SU-DHL-6 (cell line): Measurements from ENCODE around the gene TMEM273.

ENCODE experiments used
- H2AFZ ChIP-seq: fragments of 200-600 bp; sonication (generic); 2 replicates; pipeline ENCODE4 v1.6.1; 2014; ENCODE audit warnings: low read depth, mild to moderate bottlenecking, moderate library complexity, mixed read lengths, antibody characterized with exemption, low read length; ENCODE audit not compliant: severe bottlenecking
- H3F3A ChIP-seq: fragments of 200-600 bp; shearing (Covaris generic); 2 replicates; pipeline ENCODE4 v1.6.0; 2016; ENCODE audit warnings: antibody characterized with exemption, mild to moderate bottlenecking; ENCODE audit not compliant: insufficient read depth
- H3K27ac ChIP-seq: fragments of 200-600 bp; sonication (generic); 2 replicates; pipeline ENCODE4 v1.5.1; 2016; ENCODE audit warnings: low read depth, mild to moderate bottlenecking, low read length, moderate library complexity, mixed read lengths
- H3K27me3 ChIP-seq: fragments of 200-600 bp; sonication (generic), shearing (Covaris generic); 2 replicates; pipeline ENCODE4 v1.6.0; 2014; ENCODE audit warnings: mild to moderate bottlenecking, low read length
- H3K36me3 ChIP-seq: fragments of 200-600 bp; sonication (generic); 2 replicates; pipeline ENCODE4 v1.6.1; 2014; ENCODE audit warnings: mild to moderate bottlenecking, low read length, mixed read lengths
- H3K4me2 ChIP-seq: fragments of 300-600, 200-600 bp; shearing (Covaris generic), sonication (generic); 2 replicates; pipeline ENCODE4 v1.6.0; 2014; ENCODE audit warnings: low read length, low read depth, mild to moderate bottlenecking; ENCODE audit not compliant: poor library complexity, severe bottlenecking
- H3K4me3 ChIP-seq: fragments of 200-600 bp; sonication (generic); 2 replicates; pipeline ENCODE4 v1.5.1; 2014; ENCODE audit warnings: antibody characterized with exemption, low read length, mild to moderate bottlenecking, mixed read lengths; ENCODE audit not compliant: insufficient read depth, poor library complexity, severe bottlenecking
- H3K79me2 ChIP-seq: fragments of 200-600 bp; sonication (generic); 2 replicates; pipeline ENCODE4 v1.6.1; 2014; ENCODE audit warnings: mild to moderate bottlenecking, low read length, moderate library complexity; ENCODE audit not compliant: insufficient read depth
- H3K9ac ChIP-seq: fragments of 200-600 bp; sonication (generic); 2 replicates; pipeline ENCODE4 v1.7.0; 2014; ENCODE audit warnings: mild to moderate bottlenecking, low read length
- H3K9me2 ChIP-seq: fragments of 200-600 bp; sonication (generic); replicated peaks from 2 replicates; pipeline ENCODE4 v1.6.1; 2014; ENCODE audit warnings: low read length; ENCODE audit not compliant: insufficient read depth
- H3K9me3 ChIP-seq: fragments of 200-600 bp; sonication (generic); 2 replicates; pipeline ENCODE4 v1.6.1; 2014; ENCODE audit warnings: low read length, mixed read lengths; ENCODE audit not compliant: insufficient read depth
- H4K20me1 ChIP-seq: fragments of 200-600 bp; sonication (generic); 2 replicates; pipeline ENCODE4 v1.6.1; 2014; ENCODE audit warnings: low read depth, mild to moderate bottlenecking, antibody characterized with exemption, low read length, moderate library complexity, mixed read lengths
- EZH2phosphoT487 ChIP-seq: fragments of 200-600 bp; sonication (generic), shearing (Covaris generic); conservative IDR thresholded peaks from 2 replicates; pipeline ENCODE4 v1.6.1; 2018; ENCODE audit warnings: mild to moderate bottlenecking, antibody characterized with exemption, low read length, moderate library complexity, mixed read lengths
- TF ChIP-seq, protein P1 (sequence below): fragments of 200-600 bp; sonication (generic); IDR thresholded peaks from one replicate; pipeline ENCODE4 v1.5.1; 2017; ENCODE audit warnings: antibody characterized with exemption, mild to moderate bottlenecking, low read length, moderate library complexity; ENCODE audit not compliant: insufficient read depth, poor library complexity, severe bottlenecking

TMEM273 gene

GRCh38 chr10:49173853-49174252 lies 14.3 kb downstream of the TMEM273 start:
- Histone ChIP-seq H3K9ac (no peak overlapping the region), H3K4me2 (no peak overlapping the region), H3K27me3 (no peaks in the 10 kb centered on the region), H3K9me3 (no peaks in the 10 kb centered on the region), H4K20me1 (no peaks in the 10 kb centered on the region), H2AFZ (no peak overlapping the region), H3K79me2 (no peaks in the 10 kb centered on the region), H3K36me3 (no peaks in the 10 kb centered on the region), H3K9me2 (no peaks in the 10 kb centered on the region), H3K4me3 (no peak overlapping the region), H3F3A (no peaks in the 10 kb centered on the region), H3K27ac (no peak overlapping the region)
- TF ChIP-seq, protein P1, sequence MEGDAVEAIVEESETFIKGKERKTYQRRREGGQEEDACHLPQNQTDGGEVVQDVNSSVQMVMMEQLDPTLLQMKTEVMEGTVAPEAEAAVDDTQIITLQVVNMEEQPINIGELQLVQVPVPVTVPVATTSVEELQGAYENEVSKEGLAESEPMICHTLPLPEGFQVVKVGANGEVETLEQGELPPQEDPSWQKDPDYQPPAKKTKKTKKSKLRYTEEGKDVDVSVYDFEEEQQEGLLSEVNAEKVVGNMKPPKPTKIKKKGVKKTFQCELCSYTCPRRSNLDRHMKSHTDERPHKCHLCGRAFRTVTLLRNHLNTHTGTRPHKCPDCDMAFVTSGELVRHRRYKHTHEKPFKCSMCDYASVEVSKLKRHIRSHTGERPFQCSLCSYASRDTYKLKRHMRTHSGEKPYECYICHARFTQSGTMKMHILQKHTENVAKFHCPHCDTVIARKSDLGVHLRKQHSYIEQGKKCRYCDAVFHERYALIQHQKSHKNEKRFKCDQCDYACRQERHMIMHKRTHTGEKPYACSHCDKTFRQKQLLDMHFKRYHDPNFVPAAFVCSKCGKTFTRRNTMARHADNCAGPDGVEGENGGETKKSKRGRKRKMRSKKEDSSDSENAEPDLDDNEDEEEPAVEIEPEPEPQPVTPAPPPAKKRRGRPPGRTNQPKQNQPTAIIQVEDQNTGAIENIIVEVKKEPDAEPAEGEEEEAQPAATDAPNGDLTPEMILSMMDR: no peak
- no peak for TF ChIP-seq EZH2phosphoT487

- Histone ChIP-seq H3K79me2 (no peaks in the 10 kb centered on the region), H4K20me1 (no peaks in the 10 kb centered on the region)
Measured at GRCh38 chr10:49173201-49173772, 14.9 kb downstream of the TMEM273 start.

DNA sequence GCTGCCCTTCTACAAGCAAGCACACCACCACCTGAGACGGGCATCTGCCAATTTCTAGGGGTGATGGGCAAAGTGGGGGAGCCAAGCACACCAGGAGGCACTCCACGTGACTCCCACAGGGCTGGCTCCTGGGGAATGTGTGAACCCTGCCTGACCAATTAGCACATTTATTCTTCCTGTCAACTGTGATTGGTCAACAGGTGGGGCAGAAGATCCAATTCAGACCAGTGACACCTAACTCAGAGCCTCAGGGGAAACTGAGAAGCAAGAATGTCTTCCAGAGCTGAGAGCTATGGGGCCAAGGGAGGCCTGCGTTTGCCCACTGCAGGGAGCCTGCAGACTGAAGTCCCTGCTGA lies 15.4 kb downstream of the TMEM273 start:
- Histone ChIP-seq H3F3A (no peaks in the 10 kb centered on the region), H3K27me3 (no peaks in the 10 kb centered on the region), H3K9me2 (no peaks in the 10 kb centered on the region), H2AFZ (no peak overlapping the region), H3K36me3 (no peaks in the 10 kb centered on the region), H3K4me3 (no peak overlapping the region), H3K79me2 (no peaks in the 10 kb centered on the region), H3K9ac (no peak overlapping the region), H3K9me3 (no peaks in the 10 kb centered on the region), H3K27ac (no peak overlapping the region), H4K20me1 (no peaks in the 10 kb centered on the region), H3K4me2 (no peak overlapping the region)
- no peak for TF ChIP-seq EZH2phosphoT487
- TF ChIP-seq, protein P1: no peak

More at GRCh38 chr10:49173201-49173772, 14.9 kb downstream of the TMEM273 start:
- Histone ChIP-seq H3K9ac (no peak overlapping the region), H3K9me2 (no peaks in the 10 kb centered on the region), H3K4me3 (no peak overlapping the region), H3K27me3 (no peaks in the 10 kb centered on the region), H3K4me2 (no peak overlapping the region), H3F3A (no peaks in the 10 kb centered on the region), H3K9me3 (no peaks in the 10 kb centered on the region), H2AFZ (no peak overlapping the region), H3K27ac (no peak overlapping the region), H3K36me3 (no peaks in the 10 kb centered on the region)
- no peak for TF ChIP-seq EZH2phosphoT487
- TF ChIP-seq, protein P1: no peak
